OCI-LY1 (cell line): ENCODE measurements around the gene KAT6B.

ENCODE experiments used
- H2AFZ ChIP-seq: fragments of 200-600 bp; sonication (generic), shearing (Covaris generic); 2 replicates; pipeline ENCODE4 v1.6.0; 2014; ENCODE audit warnings: antibody characterized with exemption, mild to moderate bottlenecking, low read length
- H3F3A ChIP-seq: fragments of 200-600 bp; sonication (generic), shearing (Covaris generic); 2 replicates; pipeline ENCODE4 v1.6.0; 2014; ENCODE audit warnings: mild to moderate bottlenecking, antibody characterized with exemption, low read length, moderate library complexity; ENCODE audit not compliant: insufficient read depth
- H3K27ac ChIP-seq: fragments of 200-600 bp; sonication (generic); 2 replicates; pipeline ENCODE4 v1.5.1; 2014; ENCODE audit warnings: low read length, mixed run types, mild to moderate bottlenecking, low read depth; ENCODE audit not compliant: poor library complexity, severe bottlenecking
- H3K27me3 ChIP-seq: fragments of 200-600 bp; sonication (generic); 2 replicates; pipeline ENCODE4 v1.6.0; 2014; ENCODE audit warnings: antibody characterized with exemption, mild to moderate bottlenecking, low read length, moderate library complexity; ENCODE audit not compliant: insufficient read depth
- H3K36me3 ChIP-seq: fragments of 200-600 bp; sonication (generic); 2 replicates; pipeline ENCODE4 v1.6.1; 2014; ENCODE audit warnings: mild to moderate bottlenecking, antibody characterized with exemption, low read length, moderate library complexity, mixed read lengths; ENCODE audit not compliant: insufficient read depth
- H3K4me1 ChIP-seq: fragments of 200-600 bp; sonication (generic); 2 replicates; pipeline ENCODE4 v1.5.1; 2014; ENCODE audit warnings: mild to moderate bottlenecking, low read length, moderate library complexity; ENCODE audit not compliant: insufficient read depth, severe bottlenecking
- H3K4me2 ChIP-seq: fragments of 200-600 bp; sonication (generic), shearing (Covaris generic); 2 replicates; pipeline ENCODE4 v1.6.1; 2014; ENCODE audit warnings: low read length
- H3K4me3 ChIP-seq: fragments of 200-600 bp; sonication (generic); 2 replicates; pipeline ENCODE4 v1.5.1; 2014; ENCODE audit warnings: low read length, low read depth, mild to moderate bottlenecking, mixed read lengths; ENCODE audit not compliant: poor library complexity, severe bottlenecking
- H3K79me2 ChIP-seq: fragments of 200-600 bp; shearing (Covaris generic); 2 replicates; pipeline ENCODE4 v1.6.1; 2016; ENCODE audit warnings: mixed run types, low read length, mixed read lengths; ENCODE audit not compliant: insufficient read depth
- H3K9ac ChIP-seq: fragments of 200-600 bp; sonication (generic), shearing (Covaris generic); 2 replicates; pipeline ENCODE4 v1.6.1; 2014; ENCODE audit warnings: mild to moderate bottlenecking, low read length, mixed read lengths
- H3K9me2 ChIP-seq: fragments of 200-600 bp; sonication (generic), shearing (Covaris generic); 2 replicates; pipeline ENCODE4 v1.6.1; 2014; ENCODE audit warnings: low read depth, mild to moderate bottlenecking, low read length, mixed read lengths
- H3K9me3 ChIP-seq: fragments of 200-600 bp; shearing (Covaris generic); 2 replicates; pipeline ENCODE4 v1.6.1; 2014; ENCODE audit warnings: low read length, mixed read lengths
- H4K20me1 ChIP-seq: fragments of 200-600 bp; sonication (generic), shearing (Covaris generic); 2 replicates; pipeline ENCODE4 v1.6.0; 2016; ENCODE audit warnings: mild to moderate bottlenecking, low read length; ENCODE audit not compliant: insufficient read depth
- EZH2 ChIP-seq: fragments of 200-600 bp; sonication (generic), shearing (Covaris generic); IDR thresholded peaks from 2 replicates; pipeline ENCODE4 v1.8.0; 2017; ENCODE audit warnings: borderline replicate concordance, mixed run types, mild to moderate bottlenecking, antibody characterized with exemption, low read length, moderate library complexity, mixed read lengths
- TF ChIP-seq, protein P1 (sequence below): fragments of 200-600 bp; sonication (generic), shearing (Covaris generic); IDR thresholded peaks from 2 replicates; pipeline ENCODE4 v1.5.1; 2017; ENCODE audit warnings: mild to moderate bottlenecking, antibody characterized with exemption, low read length, moderate library complexity, mixed read lengths

KAT6B gene

DNA sequence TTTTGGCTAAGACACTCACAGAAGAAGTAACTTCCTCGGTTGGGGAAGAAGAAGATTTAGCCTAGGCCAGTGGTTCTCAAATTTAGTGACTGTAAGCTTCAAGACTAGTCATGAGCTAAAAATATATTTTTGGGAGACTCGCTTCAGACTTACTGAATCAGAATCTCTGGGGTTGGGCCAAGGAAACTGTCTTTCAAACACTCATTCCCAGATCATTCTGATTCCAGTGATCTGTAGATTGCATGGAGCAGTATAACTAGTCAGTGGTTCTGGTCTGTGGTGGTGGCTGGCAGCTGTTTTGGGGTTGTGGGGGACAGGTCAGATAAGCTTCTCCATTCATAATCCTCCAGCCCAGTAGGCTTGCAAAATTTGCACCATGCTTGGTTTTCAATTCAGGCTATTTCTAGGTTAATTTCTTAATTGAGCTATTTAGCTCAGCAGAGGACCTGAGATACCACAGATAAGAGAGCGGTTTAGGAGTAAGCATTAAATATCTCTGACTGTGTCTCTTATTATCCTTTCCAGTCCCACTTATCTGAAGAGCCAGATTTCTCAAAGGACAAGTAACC, 3.8 kb upstream of the KAT6B start:
- Histone ChIP-seq H3K79me2 (peaks cover 5% of the 10 kb centered on the region), H3K27ac (peak overlapping the region; percentile 1), H3K9me3 (no peaks in the 10 kb centered on the region; the same call in 1 of the 2 replicates), H3K4me3 (no peak overlapping the region), H3K27me3 (no peaks in the 10 kb centered on the region), H3F3A (0 out of 2 replicates have a peak, but pooled peaks cover 6% of the 10 kb centered on the region), H4K20me1 (no peaks in the 10 kb centered on the region), H3K9ac (no peak overlapping the region), H3K9me2 (no peaks in the 10 kb centered on the region), H3K36me3 (no peaks in the 10 kb centered on the region), H3K4me2 (no peak overlapping the region), H2AFZ (no peak overlapping the region), H3K4me1 (peaks cover 18% of the 10 kb centered on the region)
- TF ChIP-seq, protein P1, sequence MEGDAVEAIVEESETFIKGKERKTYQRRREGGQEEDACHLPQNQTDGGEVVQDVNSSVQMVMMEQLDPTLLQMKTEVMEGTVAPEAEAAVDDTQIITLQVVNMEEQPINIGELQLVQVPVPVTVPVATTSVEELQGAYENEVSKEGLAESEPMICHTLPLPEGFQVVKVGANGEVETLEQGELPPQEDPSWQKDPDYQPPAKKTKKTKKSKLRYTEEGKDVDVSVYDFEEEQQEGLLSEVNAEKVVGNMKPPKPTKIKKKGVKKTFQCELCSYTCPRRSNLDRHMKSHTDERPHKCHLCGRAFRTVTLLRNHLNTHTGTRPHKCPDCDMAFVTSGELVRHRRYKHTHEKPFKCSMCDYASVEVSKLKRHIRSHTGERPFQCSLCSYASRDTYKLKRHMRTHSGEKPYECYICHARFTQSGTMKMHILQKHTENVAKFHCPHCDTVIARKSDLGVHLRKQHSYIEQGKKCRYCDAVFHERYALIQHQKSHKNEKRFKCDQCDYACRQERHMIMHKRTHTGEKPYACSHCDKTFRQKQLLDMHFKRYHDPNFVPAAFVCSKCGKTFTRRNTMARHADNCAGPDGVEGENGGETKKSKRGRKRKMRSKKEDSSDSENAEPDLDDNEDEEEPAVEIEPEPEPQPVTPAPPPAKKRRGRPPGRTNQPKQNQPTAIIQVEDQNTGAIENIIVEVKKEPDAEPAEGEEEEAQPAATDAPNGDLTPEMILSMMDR, result no peak
- TF ChIP-seq EZH2, result no peak

DNA sequence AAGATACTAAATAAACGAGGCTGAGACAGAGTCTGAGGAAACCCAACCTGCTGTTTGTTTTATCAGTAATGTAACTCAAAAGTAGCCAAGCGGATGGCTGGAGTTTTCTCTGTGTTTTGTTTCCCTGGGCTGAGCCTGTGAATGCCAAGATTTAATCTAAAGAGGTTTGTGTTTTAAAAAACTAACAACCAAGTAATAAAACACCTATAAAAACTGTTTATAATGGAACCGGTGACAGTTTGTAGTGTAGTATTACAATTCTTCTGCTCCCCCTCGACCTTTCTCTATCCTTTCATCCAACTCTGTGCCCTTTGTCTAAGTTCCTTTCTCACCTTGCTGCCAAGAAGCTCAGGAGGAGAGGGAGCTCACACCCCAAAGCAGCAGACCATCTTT, 2.6 kb upstream of the KAT6B start:
- H4K20me1 ChIP-seq, result no peaks in the 10 kb centered on the region
- 0 out of 2 replicates have a peak, but pooled peaks cover 6% of the 10 kb centered on the region for H3F3A ChIP-seq
- H3K9me3 ChIP-seq, result no peaks in the 10 kb centered on the region
- no peaks in the 10 kb centered on the region for H3K9me2 ChIP-seq
- H3K27ac ChIP-seq, result peak overlapping the region; percentile 77
- H3K36me3 ChIP-seq, result no peaks in the 10 kb centered on the region
- peak overlapping the region; percentile 79 for H3K4me3 ChIP-seq
- H3K4me1 ChIP-seq, result peaks cover 29% of the 10 kb centered on the region
- H3K4me2 ChIP-seq, result peak overlapping the region; percentile 90
- H2AFZ ChIP-seq, result no peak overlapping the region
- TF ChIP-seq, protein P1, result no peak
- TF ChIP-seq EZH2, result no peak
- H3K9ac ChIP-seq, result peak overlapping the region; percentile 89; the same call in 1 of the 2 replicates
- H3K79me2 ChIP-seq, result peaks cover 17% of the 10 kb centered on the region
- H3K27me3 ChIP-seq, result no peaks in the 10 kb centered on the region

DNA sequence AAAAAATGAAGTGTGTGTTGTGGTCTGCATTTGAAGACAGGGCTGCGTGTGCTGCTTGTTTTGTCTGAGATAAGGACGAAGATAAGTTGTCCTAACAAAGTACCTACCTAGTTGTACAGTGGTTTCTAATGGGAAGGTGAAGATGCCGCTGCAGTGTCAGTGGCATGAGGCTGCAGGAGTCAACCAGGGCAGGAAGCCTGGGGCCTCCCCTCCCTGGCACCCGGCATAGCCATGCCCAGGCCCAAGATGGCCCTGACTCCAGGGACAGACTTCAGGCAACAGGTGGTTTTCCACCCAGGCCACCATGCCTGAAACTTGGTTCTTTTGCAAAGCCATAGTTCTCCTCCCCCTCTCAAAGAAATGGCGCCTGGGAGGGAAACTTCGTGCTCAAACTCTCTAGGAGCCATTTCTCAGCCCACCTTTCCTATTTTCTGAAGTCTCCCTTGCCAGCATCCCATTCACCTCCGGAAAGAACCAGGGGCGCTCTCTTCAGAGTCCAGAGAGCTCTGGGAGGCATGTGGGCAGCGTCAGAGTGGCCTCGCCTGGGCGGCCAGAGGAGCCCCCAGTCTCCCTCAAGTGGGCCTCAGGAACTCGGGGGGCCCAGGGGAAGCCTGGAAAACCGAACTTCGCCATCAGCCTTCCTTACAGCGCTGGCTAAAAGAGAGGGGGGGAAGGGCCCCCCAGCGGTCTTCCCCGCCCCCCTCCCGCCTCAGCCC, 2.1 kb upstream of the KAT6B start:
- peak overlapping the region; percentile 79 for H3K4me3 ChIP-seq
- 0 out of 2 replicates have a peak, but pooled peaks cover 6% of the 10 kb centered on the region for H3F3A ChIP-seq
- TF ChIP-seq, protein P1, result no peak
- TF ChIP-seq EZH2, result no peak
- no peaks in the 10 kb centered on the region for H4K20me1 ChIP-seq
- no peaks in the 10 kb centered on the region for H3K27me3 ChIP-seq
- H3K79me2 ChIP-seq, result peaks cover 23% of the 10 kb centered on the region
- H3K36me3 ChIP-seq, result no peaks in the 10 kb centered on the region
- peaks cover 35% of the 10 kb centered on the region for H3K4me1 ChIP-seq
- no peaks in the 10 kb centered on the region for H3K9me3 ChIP-seq
- peak overlapping the region; percentile 77 for H3K27ac ChIP-seq
- H3K9me2 ChIP-seq, result no peaks in the 10 kb centered on the region
- peak overlapping the region; percentile 89 for H3K9ac ChIP-seq
- H3K4me2 ChIP-seq, result peak overlapping the region; percentile 90
- no peak overlapping the region for H2AFZ ChIP-seq
